HS-5 (cell line): ENCODE measurements around the gene DIS3.
A peak's percentile ranks its signal among the peaks of the same experiment; 100 is the strongest.
"Not testable (repeated sequence)": the region's sequence is repeated elsewhere in the genome, so short reads cannot be mapped to it uniquely, and the experiment has no call there.

Experiments used
- DNase-seq: peaks from one replicate; pipeline ENCODE4 v3.0.0-alpha.2; 2012; ENCODE audit warnings: low read depth

DIS3 gene

GRCh38 chr13:72740015-72740414 is 41.7 kb downstream of the DIS3 start:
- DNase-seq: no peak

- no peak for DNase-seq
These were observed 44.7 kb downstream of the DIS3 start for GRCh38 chr13:72737033-72737432.

- DNase-seq: no peak
These were observed 53.5 kb downstream of the DIS3 start for GRCh38 chr13:72728290-72728605.

- peak; percentile 85 for DNase-seq
These were observed 54.0 kb downstream of the DIS3 start, which contains the start of the genes BORA and MZT1 for GRCh38 chr13:72727417-72728289. BORA (plus strand) TSS chr13:72727923; CDS start chr13:72728941, 1,018 bp downstream. MZT1 (minus strand) TSS chr13:72727629; CDS start chr13:72727602, 27 bp downstream.

GRCh38 chr13:72726726-72727416 is 54.8 kb downstream of the DIS3 start:
- no peak for DNase-seq

- DNase-seq: not testable (repeated sequence)
These were observed 55.5 kb downstream of the DIS3 start for GRCh38 chr13:72726185-72726584.

- no peak for DNase-seq
These were observed 64.9 kb downstream of the DIS3 start for GRCh38 chr13:72716776-72717175.
